DND-41 (cell line): ENCODE measurements around the gene FHDC1.

Experiments
- EZH2 ChIP-seq: IDR thresholded peaks from 3 replicates; pipeline ENCODE4 v1.6.1; 2012; ENCODE audit warnings: borderline replicate concordance, low read depth, mild to moderate bottlenecking, moderate library complexity, low read length, inconsistent platforms; ENCODE audit not compliant: severe bottlenecking
- TF ChIP-seq, protein P1 (sequence below): IDR thresholded peaks from 2 replicates; pipeline ENCODE4 v1.5.1; 2012; ENCODE audit warnings: borderline replicate concordance, low read length, moderate library complexity, mild to moderate bottlenecking; ENCODE audit not compliant: poor library complexity, severe bottlenecking; ENCODE audit errors: extremely low read depth

DNA sequence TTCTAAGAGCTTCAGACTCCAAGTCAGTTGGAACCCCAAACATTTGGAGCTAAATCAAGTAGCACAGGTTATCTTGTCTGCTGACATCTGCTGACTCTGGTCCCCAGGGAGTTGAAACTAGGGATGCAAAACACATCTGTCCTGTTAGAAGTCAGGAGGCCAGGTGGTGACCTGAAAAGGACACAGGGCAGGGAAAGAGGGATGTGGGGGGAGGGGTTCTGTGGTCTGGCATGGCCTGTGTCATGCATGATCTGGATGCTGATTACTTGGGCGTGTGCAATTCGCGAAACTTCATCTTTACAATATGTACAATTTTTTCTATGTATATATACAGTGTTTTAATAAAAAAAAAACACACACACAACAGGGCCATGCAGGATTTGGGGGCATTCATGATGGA, 55.3 kb downstream of the FHDC1 start:
- TF ChIP-seq EZH2, result no peak
- TF ChIP-seq, protein P1, sequence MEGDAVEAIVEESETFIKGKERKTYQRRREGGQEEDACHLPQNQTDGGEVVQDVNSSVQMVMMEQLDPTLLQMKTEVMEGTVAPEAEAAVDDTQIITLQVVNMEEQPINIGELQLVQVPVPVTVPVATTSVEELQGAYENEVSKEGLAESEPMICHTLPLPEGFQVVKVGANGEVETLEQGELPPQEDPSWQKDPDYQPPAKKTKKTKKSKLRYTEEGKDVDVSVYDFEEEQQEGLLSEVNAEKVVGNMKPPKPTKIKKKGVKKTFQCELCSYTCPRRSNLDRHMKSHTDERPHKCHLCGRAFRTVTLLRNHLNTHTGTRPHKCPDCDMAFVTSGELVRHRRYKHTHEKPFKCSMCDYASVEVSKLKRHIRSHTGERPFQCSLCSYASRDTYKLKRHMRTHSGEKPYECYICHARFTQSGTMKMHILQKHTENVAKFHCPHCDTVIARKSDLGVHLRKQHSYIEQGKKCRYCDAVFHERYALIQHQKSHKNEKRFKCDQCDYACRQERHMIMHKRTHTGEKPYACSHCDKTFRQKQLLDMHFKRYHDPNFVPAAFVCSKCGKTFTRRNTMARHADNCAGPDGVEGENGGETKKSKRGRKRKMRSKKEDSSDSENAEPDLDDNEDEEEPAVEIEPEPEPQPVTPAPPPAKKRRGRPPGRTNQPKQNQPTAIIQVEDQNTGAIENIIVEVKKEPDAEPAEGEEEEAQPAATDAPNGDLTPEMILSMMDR, result no peak
